NCI-H128 (cell line): ENCODE data around the gene BOC.

ENCODE experiments used
- DNase-seq: peaks from one replicate; lab custom pipeline; 2025; ENCODE audit not compliant: unreplicated experiment; lab: John Stamatoyannopoulos, UW

BOC gene

DNA sequence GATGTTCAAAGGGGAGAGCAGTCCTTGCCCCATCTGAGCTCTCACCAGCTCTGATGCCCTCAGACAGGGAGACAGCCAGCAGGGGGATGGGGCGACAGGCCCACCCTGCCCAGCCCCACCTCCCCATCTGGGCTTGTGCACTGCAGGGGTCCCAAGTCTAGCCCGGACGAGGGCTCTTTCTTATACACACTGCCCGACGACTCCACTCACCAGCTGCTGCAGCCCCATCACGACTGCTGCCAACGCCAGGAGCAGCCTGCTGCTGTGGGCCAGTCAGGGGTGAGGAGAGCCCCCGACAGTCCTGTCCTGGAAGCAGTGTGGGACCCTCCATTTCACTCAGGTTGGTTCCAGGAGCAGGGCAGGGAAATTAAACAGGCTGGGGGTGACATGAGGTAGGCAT is 73.9 kb downstream of the BOC start:
- no peak for DNase-seq

DNA sequence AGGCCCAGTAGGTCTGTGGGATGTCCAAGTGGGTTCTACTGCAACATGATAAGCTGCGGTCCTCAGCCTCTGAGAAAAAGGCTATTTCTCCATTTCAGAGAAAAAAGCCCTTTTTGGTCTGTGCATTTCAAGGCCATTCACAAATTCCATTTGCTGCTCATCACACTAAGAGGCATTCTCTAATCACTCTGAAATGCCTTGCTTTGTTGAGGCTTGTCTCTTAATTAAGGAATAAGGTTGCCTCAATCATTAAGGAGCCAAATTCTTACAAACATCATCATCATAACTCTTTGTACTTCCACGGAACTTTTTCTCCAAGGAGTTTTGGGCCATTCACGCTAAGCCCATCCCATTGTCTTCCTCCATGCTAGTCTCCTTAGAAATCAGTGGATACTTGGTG is 74.4 kb downstream of the BOC start:
- no peak for DNase-seq

DNA sequence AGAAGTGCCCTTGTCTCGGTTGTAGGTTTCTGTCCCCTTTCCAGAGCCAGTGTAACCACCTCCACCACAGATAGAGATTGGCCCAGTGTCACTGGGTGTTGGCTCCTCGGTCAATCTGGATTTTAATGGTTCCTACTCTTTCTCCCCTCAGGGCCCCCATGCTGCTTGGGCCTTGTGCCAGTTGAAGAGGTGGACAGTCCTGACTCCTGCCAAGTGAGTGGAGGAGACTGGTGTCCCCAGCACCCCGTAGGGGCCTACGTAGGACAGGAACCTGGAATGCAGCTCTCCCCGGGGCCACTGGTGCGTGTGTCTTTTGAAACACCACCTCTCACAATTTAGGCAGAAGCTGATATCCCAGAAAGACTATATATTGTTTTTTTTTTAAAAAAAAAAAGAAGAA is 75.2 kb downstream of the BOC start:
- DNase-seq = no peak

DNA sequence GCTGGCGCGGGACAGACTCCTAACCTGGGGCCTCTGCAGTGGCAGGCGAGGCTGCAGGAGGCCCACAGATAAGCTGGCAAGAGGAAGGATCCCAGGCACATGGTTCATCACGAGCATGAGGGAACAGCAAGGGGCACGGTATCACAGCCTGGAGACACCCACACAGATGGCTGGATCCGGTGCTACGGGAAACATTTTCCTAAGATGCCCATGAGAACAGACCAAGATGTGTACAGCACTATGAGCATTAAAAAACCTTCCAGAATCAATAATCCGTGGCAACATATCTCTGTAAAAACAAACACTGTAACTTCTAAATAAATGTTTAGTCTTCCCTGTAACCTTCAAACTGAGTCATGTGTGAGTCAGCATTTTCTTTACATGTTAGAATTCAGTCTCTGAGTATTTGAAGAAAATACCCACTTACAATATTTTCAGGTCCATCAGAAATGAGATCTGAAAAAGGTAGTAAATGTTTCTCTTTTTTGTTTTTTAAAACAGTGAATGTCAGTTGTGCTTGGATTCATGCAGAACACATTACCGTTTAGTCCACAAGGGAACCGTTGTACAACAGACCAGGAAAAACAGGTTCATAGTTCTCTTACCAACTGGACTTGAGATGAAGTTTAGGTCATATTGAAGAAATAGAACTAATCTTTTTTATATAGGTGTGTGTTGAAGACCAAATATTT is 75.9 kb downstream of the BOC start:
- DNase-seq = no peak

DNA sequence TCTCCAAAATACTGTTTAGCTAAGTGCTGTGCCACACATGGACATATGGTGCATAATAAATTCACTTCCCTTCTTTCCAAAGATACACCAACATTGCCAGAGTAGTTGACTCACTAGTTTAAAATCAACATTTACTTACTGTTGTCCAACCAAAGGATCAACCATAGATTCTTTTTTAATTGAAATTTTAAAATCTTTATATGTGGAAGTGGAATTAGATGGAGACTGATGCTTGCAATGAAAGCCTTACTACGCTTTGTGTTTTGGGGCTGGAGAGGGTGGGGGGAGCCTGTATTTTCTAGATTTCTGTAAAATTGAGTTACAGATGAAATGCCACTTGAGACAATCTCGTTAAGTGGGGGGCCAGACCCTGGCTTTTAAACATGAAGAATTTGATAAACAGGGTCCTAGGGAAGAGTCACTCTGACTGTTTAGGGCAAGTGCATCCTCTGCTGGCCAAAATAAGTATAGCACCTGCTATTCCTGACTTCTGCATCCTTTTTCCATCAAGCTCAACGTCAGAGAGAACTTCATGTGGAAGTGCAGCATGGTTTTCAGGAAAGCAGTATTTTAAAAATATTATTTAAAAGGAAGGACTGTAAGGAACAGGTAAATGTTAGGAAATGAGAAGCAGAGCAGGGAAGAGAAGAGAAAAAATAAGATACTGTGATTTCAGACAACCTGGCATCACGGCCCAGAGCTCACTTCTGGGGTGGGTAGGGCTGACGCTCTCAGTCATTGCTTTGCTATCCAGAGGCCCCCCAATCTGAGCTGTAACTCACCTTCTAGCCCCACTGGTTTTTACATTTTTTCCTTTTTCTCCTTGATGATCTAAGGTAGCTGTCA is 76.7 kb downstream of the BOC start:
- DNase-seq = peak; percentile 50

DNA sequence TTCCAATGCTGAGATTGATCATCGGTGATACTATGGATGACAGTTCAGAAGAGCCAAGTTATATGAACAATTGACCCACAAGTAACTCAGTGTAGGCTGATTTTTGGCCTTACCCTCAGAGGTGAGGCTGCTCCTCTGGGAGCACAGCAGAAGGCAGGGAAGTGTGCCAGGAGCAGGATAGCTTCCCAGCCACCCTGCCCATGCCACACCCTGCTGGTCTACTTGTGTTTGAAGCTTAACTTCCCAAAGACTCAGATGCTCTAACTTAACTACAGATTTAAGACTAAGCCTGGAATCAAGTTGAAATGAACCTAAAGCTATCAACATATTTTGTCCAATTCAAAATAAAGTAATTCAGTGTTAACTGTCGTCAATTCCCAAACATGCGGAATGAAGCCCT is 77.5 kb downstream of the BOC start:
- DNase-seq = no peak

DNA sequence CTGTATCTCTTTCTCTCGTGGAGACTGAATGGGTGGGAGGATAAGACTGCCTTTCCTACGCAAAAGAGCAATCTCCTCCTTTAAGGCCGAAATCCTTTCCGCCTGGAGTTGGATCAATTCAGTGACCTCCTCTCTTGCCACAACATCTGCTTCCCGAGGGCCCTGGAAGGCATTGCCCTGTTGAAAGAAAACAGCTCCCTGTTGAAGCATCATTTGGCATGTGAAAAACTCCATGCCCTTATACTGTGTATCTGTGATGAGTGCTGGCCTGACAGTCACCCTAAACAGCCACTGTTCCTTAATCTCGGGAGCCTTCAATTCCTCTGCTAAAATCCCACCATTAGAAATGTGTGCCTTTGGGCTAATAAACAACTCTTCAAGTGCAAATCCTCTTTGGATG is 80.2 kb downstream of the BOC start:
- DNase-seq = no peak

DNA sequence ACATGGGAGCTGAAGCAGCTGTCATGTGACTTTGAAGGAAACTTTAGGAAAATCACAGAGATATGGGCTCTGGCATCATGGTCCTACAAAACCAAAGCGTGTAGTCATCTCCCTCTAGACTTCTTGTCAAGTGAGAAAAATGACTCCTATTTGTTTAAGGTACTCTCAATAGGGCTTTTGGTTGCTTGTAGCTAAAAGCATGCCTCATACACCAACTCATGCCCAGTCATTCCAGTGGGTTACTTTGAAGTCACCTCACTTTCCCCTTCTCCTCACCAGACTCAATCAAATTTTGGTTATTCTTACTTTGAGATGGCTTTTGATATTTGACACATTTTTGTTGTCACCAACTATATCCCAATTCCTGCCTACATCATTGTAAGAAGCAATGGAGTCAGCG is 81.6 kb downstream of the BOC start:
- no peak for DNase-seq

DNA sequence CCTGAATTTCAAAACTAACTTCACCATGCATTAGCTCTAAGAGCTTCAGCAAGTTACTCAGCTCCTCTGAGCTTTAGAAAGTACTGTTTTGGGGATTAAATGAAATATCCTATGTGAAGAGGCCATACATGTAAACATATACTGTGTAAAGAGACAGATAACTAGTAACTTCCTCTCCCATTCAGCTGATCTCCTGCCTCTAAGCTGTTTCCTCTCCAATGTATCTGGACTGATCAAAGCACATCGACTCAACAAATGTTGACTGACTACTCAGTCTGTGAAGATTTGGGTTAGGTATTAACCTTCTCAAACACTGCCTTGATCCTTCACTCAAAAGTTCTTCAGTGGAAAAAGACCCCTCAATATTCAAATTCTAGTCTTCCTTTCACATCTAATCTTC is 82.0 kb downstream of the BOC start:
- no peak for DNase-seq

DNA sequence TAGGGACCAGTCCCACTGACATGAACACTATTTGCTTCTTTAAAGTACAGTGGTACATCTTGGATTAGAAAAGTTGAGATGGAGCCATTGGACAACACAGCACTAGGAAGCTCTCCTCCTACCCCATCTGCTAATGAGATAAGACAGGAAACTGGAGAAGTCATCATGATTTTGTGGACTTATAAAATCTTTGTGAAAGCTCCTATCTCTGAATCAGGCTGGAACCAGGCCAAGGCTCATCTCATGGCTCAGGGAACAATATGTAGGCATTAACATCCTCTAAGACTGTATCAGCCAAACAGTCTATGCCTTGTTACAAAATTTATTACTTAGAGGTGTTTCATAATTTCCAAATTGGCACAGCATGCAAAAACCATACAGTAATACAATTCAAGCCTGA is 84.1 kb downstream of the BOC start:
- DNase-seq = no peak

DNA sequence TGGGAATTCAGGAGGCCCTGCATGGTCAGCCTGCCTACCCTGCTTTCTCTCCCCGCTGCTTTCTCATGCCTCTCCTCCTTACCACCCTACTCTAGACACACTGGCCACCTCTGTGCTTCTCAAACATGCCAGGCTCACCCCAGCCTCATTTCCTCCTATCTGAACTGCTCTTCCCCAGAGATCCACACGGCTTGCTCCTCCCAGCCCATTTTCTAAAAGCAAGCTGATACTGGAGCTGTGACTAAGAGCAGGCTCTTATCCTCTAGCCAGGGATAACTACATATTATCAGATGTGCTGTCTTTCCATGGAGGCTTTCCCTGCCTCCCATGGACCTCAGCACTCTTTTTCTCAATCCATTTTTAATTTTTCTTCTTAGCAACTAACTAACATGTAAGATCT is 85.9 kb downstream of the BOC start:
- no peak for DNase-seq

DNA sequence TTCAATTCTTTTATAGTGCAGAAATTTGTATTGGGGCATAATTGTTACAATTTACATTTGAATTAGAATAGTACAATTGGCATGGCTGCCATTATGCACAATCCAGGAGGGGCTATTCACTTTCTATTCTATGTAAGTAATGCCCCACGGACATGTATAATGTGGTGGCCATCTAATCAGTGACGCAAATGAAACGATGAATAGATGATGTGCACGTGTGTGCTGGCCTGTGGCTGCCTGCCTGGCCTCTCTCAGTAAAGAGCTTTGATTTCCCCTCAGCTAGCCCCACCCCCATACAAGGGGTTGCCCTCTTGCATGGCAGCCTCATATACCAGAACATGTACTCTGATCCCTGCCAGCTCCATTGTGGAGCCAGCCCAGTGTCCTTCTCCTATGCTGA is 86.5 kb downstream of the BOC start:
- no peak for DNase-seq

DNA sequence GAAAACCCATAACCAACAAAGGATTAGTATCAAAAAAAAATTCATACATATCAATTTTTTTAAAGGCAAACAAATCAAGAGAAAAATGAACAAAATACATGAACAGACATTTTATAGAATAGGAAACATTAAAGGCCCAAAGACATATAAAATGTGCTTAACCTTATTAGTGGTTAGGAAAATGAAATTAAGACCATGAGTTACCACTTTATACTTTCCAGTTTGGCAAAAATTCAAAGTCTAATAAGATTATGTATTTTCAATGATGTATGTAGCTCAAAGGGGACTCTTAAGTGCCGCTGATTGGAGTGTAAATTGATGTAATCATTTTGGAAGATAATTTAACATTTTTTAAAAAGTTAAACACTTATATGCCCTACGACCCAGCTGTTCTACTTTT is 89.2 kb downstream of the BOC start:
- DNase-seq = no peak

DNA sequence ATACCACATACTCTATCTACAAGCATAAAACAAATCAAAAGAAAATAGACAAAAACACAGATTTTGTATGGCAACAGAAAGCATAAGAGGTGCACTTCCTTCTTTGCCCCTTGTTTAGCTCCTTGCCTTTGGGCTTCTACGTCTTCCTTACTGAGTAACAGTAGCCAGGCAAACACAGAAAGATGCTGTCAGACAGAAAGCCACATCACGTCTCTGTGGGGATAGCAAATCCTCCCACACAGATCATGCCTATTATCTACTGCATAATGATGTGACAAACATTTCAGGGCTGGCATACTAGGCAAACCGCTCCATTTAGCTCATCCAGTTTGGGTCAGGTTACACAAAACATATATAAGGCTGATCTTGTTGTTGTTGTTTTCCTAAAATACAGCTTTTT is 92.7 kb downstream of the BOC start:
- DNase-seq = no peak

DNA sequence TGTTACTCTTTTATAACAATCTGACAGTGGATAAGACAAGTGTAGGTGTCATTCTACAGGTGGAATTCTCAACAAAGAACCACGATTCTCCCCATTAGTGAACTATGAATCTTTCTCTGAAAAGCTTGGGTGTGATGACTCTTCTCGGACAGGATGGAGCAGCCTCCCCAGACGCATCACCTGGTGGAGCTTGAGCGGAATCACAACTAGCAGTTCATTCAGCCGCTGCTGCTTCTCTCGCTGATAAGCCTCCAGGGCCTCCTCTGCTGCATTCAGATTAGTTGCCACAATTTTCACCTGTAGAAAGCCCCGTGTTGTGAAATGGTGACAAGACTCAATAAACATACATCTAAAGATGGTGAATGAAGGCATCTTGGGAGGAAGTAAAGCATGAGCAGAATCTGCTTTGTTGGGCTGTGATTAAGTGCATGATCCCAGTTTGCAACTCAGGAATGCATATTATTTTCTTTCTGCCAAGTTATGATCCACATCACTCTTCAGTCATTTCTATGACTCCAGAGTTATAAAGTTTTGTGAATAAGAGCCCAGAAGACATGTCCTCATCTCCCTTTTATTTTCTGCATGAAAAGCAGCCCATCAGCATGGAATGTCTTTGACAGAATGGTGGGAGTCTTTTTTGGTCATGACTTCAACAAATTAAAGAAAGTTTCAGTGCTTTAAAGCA is 93.6 kb downstream of the BOC start:
- no peak for DNase-seq

DNA sequence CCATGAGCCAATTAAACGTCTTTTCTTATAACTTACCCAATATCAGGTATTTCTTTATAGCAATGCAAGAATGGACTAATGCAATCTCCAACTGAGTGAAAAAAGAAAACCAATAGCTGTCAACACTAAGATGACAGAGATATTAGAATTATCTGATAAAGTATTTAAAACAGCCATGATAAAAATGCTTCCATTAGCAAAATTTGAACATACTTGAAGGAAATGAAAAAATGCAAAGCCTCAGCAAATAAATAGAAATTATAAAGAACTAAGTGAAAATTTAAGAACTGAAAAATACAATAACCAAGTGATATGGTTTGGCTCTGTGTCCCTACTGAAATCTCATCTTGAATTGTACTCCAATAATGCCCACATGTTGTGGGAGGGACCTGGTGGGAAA is 99.6 kb downstream of the BOC start:
- DNase-seq = no peak

DNA sequence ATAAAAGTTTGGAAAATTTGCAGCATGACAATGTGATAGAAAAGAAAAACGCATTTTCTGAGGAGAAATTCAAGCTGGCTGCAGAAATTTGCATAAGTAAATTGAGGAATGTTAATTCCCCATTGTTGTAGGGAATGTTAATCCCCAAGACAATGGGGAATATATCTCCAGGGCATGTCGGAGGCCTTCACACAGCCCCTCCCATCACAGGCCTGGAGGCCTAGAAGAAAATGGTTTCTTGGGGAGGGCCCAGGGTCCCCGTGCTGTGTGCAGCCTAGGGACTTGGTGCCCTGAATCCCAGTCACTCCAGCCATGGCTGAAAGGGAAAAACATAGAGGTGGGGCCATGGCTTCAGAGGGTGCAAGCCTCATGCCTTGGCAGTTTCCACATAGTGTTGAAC is 101.1 kb downstream of the BOC start:
- no peak for DNase-seq

DNA sequence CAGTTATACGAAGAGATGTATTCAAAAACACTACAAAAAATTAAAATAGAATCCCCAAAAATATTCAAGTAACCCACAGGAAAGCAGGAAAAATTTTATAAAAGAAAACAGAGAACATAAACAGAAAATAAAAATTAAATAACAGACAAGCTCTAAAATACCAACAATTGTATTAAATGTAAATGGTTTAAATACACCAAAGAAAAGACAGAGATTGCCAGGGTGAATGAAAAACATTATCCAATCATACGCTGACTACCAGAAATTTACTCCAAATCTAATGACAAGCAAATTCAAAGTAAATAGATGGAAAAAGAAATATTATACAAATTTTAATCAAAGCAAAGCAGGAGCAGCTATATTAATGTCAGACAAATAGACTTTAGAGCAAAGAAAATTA is 103.6 kb downstream of the BOC start:
- no peak for DNase-seq

DNA sequence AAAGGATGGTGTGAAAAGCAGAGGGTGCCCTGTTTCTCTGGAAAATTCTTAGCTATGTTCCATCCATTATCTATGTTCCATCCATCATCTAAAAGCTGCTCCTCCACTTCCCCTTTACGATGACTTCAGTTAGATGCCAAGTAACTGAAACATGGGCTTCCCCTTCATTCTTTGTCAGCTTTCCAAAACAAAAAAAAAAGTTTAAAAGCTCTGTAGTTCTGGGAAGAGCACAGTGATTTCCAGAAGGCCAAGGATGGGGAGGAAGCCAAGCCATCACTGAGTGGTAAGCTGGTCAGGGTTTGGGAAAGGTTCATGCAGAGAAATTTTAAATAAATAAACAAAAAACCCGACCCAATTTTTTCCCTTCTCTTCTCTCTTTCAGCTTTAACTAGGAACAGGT is 118.4 kb downstream of the BOC start:
- no peak for DNase-seq

DNA sequence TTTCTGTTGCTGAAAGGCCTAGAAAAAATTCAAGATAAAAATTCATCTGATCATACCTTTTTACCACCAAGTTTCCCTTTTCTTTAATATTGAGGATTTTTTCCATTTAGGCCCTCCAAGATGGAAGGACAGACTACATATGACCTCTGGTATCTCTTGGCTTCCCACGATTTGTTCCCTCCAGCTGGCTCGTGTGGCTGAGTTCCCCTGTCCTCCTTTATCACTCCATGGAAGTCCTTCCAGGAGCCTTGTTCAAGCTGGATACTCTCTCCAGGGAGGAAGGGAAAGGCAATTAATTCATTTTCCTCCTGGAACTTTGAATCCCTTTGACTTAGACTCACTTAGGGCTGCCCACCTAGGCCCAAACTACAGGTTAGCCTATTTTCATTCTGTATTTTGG is 119.4 kb downstream of the BOC start:
- DNase-seq = no peak

DNA sequence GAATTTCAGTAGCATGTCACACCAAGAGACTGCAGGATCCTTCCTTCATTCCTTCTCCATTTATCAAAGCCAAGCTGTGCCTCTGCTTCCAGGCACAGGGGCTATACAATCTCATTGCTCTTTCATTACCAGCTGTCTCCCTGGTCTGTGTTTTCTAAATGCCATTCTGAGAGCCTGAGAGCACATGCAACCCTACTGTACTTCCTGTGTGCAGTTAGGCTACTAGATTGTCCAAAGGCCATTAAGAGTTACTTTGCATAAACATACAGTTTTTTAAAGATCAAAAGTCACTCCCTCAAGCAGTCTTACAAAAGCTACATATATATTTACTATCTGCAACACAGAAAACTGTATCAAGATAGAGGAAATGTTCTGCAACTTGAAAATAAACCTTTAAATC is 119.8 kb downstream of the BOC start:
- DNase-seq = no peak
